A549 (cell line): Measurements from ENCODE around the gene SLIT3.
A peak's percentile ranks its signal among the peaks of the same experiment; 100 is the strongest.

Experiments
- EHF ChIP-seq: fragments of 250-450 bp; sonication (Bioruptor Pico); IDR thresholded peaks from 2 replicates; pipeline ENCODE4 v1.5.0; 2020; ENCODE audit warnings: mild to moderate bottlenecking
- EP300 ChIP-seq, 2 experiments: fragments of >200 bp; sonication (Bioruptor Twin); formaldehyde crosslinking; IDR thresholded peaks; 2 replicates in 1 of 2; 3 replicates in 1 of 2; pipeline ENCODE4 v1.6.1; 2016 to 2017
- FOSL2 ChIP-seq, 2 experiments: fragments of 450-650 bp in 1 of 2; fragments of >200 bp in 1 of 2; sonication (Bioruptor Twin) in 1 of 2; formaldehyde crosslinking; IDR thresholded peaks; 2 replicates each; pipeline versions ENCODE4 v1.5.0 to v1.6.1; 2016 to 2020; ENCODE audit warnings: mild to moderate bottlenecking in 1 of 2, moderate library complexity in 1 of 2
- HOXA7 ChIP-seq: fragments of 250-450 bp; sonication (Bioruptor Pico); IDR thresholded peaks from 2 replicates; pipeline ENCODE4 v1.5.0; 2020; ENCODE audit warnings: mild to moderate bottlenecking, moderate library complexity
- MAZ ChIP-seq: fragments of 150-350 bp; IDR thresholded peaks from 2 replicates; pipeline ENCODE4 v1.6.1; 2014; ENCODE audit warnings: antibody characterized with exemption, low read depth, low read length, borderline replicate concordance
- SMC3 ChIP-seq: fragments of >200 bp; sonication (Bioruptor Twin); formaldehyde crosslinking; IDR thresholded peaks from 3 replicates; pipeline ENCODE4 v1.6.1; 2018; ENCODE audit warnings: inconsistent platforms
- SREBF2 ChIP-seq: fragments of 450-650 bp; IDR thresholded peaks from 2 replicates; pipeline ENCODE4 v1.6.1; 2014; ENCODE audit warnings: mild to moderate bottlenecking, moderate library complexity
- TF ChIP-seq, protein P1 (sequence below): fragments of >200 bp; sonication (Bioruptor Twin); formaldehyde crosslinking; IDR thresholded peaks from 3 replicates; pipeline ENCODE4 v1.6.1; 2016
- TF ChIP-seq, protein P2 (sequence below): fragments of >200 bp; sonication (Bioruptor Twin); formaldehyde crosslinking; IDR thresholded peaks from 3 replicates; pipeline ENCODE4 v1.5.1; 2016
- TF ChIP-seq, protein P3 (sequence below): fragments of 200-600 bp; sonication (generic); IDR thresholded peaks from 2 replicates; pipeline ENCODE4 v1.6.1; 2016; ENCODE audit warnings: antibody characterized with exemption, mild to moderate bottlenecking, moderate library complexity

DNA sequence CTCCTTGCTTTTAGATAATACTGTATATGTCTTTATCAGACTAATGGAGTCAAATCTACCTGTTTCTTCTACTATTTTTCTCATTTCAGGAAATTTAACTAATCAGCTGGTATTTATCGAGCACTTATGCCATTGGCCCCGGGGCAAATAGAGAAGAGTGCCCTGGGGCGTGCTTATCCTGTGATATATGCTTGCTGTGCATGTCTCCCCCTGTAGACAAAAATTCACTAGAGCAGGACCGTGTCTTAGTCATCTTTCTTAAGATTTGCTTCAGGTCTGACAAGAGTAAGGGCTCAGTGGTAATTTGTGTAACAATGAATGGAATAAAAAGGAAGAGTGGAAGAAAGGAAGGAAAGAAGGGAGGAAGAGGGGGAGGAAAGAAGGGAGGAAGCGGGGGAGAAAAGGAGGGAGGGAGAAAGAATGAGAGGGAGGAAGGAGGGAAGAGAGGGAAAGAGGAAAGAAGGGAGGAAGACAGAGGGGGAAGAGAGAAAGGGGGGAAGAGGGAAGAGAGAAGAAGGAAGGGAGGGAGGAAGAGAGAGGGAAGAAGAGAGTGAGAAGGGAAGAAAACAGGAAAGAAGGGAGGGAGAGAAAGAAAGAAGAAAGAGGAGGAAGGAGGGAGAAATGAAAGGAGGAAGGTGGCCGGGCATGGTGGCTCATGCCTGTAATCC is 426.1 kb downstream of the SLIT3 start:
- TF ChIP-seq HOXA7, result no peak
- TF ChIP-seq, protein P1, sequence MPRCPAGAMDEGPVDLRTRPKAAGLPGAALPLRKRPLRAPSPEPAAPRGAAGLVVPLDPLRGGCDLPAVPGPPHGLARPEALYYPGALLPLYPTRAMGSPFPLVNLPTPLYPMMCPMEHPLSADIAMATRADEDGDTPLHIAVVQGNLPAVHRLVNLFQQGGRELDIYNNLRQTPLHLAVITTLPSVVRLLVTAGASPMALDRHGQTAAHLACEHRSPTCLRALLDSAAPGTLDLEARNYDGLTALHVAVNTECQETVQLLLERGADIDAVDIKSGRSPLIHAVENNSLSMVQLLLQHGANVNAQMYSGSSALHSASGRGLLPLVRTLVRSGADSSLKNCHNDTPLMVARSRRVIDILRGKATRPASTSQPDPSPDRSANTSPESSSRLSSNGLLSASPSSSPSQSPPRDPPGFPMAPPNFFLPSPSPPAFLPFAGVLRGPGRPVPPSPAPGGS, result no peak
- no peak for TF ChIP-seq EP300 (IDR thresholded peaks at IDR 0.05)
- TF ChIP-seq, protein P2, sequence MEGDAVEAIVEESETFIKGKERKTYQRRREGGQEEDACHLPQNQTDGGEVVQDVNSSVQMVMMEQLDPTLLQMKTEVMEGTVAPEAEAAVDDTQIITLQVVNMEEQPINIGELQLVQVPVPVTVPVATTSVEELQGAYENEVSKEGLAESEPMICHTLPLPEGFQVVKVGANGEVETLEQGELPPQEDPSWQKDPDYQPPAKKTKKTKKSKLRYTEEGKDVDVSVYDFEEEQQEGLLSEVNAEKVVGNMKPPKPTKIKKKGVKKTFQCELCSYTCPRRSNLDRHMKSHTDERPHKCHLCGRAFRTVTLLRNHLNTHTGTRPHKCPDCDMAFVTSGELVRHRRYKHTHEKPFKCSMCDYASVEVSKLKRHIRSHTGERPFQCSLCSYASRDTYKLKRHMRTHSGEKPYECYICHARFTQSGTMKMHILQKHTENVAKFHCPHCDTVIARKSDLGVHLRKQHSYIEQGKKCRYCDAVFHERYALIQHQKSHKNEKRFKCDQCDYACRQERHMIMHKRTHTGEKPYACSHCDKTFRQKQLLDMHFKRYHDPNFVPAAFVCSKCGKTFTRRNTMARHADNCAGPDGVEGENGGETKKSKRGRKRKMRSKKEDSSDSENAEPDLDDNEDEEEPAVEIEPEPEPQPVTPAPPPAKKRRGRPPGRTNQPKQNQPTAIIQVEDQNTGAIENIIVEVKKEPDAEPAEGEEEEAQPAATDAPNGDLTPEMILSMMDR, result peak; percentile 24; the same call in 2 of the 3 replicates
- TF ChIP-seq MAZ, result no peak
- no peak for TF ChIP-seq SREBF2
- TF ChIP-seq EHF (CRISPR knock-in tag), result no peak
- TF ChIP-seq, protein P3, sequence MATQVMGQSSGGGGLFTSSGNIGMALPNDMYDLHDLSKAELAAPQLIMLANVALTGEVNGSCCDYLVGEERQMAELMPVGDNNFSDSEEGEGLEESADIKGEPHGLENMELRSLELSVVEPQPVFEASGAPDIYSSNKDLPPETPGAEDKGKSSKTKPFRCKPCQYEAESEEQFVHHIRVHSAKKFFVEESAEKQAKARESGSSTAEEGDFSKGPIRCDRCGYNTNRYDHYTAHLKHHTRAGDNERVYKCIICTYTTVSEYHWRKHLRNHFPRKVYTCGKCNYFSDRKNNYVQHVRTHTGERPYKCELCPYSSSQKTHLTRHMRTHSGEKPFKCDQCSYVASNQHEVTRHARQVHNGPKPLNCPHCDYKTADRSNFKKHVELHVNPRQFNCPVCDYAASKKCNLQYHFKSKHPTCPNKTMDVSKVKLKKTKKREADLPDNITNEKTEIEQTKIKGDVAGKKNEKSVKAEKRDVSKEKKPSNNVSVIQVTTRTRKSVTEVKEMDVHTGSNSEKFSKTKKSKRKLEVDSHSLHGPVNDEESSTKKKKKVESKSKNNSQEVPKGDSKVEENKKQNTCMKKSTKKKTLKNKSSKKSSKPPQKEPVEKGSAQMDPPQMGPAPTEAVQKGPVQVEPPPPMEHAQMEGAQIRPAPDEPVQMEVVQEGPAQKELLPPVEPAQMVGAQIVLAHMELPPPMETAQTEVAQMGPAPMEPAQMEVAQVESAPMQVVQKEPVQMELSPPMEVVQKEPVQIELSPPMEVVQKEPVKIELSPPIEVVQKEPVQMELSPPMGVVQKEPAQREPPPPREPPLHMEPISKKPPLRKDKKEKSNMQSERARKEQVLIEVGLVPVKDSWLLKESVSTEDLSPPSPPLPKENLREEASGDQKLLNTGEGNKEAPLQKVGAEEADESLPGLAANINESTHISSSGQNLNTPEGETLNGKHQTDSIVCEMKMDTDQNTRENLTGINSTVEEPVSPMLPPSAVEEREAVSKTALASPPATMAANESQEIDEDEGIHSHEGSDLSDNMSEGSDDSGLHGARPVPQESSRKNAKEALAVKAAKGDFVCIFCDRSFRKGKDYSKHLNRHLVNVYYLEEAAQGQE, result no peak
- TF ChIP-seq SMC3, result no peak
- TF ChIP-seq FOSL2 (IDR thresholded peaks at IDR 0.05), result no peak
- TF ChIP-seq FOSL2 (CRISPR knock-in tag; IDR thresholded peaks at IDR 0.05), result no peak
